Stimulated activated CD8-positive, alpha-beta memory T cell treated with anti-CD3 and anti-CD28 coated beads, Interleukin-12 subunit alpha, Interleukin-12 subunit beta, amount 100 ng/mL, for 1 hour (primary cell): ENCODE measurements around the gene TBKBP1.

Source experiments
- DNase-seq: peaks from one replicate; pipeline ENCODE4 v3.0.0-alpha.2; 2020; ENCODE audit warnings: low read depth

TBKBP1 gene

DNA sequence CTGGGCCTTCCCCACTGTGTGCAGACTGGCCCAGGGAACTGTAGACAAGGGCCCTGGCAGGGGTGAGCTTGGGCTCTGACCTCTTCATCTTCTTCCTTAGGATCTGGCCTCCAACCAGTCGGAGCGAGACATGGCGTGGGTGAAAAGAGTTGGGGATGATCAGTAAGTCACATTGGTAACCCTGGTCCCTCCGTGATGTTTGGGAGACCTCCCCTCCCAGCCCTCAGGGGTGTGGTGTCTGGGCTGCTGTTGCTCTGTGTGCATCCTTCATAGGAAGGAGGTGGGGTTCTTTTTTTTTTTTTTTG, 5.5 kb downstream of the TBKBP1 start:
- DNase-seq: no peak

DNA sequence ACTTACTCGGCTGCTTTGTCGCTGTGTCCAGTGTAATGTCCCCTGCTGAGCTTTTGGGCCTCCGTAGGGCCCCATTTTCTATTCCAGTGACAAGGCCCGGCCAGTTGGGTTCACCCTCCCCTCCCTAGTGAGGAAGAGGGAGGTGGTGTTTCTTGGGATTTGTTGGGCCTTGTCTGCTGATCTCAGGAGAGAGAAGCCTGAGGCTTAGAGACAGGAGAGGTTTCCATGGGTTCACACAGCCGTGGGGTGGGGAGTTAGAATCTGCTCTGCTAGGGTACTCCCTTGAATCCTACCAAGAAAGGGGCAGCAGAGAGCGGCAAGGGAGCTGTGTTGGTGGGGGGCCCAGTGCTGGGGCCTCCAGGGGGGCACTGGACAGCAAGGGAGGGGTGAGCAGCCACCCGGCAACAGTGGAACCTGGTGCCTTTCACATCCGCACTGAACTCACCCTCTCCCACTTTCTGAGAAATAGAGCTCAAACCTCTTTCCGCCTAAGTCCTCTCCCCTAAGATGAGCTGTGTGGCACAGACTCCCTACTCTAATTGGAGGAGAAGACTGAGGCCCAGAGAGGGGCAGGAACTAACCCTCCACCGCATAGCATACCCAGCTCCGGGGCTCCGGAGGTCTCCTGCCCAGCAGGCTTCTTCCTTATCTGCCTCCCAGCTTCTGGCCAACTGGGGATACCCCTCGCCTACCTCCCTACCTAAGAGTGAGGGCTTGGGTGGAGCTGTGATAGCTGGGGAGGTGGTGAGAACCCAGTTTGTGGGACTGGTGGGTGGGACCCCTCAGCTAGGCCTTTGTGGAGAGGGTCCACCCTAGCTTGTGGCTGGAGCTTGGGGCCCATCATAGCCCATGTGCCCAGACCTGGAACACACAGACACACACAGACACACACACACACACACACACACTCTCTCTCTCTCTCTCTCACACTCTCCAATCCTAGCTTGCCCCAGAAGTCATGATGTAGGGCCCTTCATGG, 6.8 kb downstream of the TBKBP1 start:
- DNase-seq: no peak

DNA sequence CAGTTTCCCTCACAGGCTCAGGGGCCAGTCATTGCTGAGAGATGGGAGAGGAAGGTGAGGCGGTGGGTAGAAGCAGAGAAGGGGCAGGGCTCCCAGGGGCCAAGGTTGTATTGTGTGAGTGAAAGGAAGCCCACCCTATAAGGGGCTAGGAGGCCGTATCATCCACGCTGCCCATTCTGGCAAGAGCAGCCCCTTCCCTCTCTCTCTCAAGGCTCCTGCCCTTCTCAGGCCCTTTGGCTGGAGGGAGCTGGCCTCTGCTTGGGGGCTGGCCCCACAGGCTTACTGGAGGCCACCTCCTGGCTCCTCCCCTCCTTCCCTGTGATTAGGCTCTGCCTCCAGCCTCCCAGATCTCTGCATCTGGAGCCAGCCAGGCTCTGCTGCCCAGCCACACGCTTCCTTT, 7.6 kb downstream of the TBKBP1 start:
- no peak for DNase-seq

DNA sequence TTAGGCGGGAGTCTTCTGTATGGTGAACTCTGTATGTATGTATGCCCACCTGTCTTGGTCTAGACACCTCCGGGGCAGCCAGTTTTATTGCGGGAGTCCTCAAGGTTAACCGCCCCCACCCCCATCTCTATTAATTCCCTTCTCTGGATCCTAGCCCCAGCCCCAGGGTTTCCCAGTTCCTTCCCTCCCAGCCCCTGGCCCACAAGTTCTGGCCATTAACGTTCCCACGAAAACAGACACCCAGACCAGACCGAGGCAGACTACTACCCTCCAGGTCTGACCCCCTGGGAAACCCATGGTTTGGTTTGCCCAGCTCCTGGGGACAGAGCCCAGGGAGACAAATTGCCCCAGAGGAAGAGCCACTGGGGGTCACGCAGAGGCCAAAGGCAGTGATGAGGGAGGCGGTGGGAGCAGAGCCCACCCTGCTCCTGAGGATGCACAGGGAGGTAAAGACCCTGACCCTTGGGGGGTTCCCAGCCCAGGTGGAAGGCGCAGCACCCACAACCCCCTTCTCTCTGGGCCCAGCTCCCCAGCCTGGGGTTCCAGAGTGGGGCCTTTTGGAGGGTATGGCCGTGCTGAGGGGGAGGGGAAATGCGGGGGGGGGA, 8.5 kb downstream of the TBKBP1 start:
- no peak for DNase-seq

DNA sequence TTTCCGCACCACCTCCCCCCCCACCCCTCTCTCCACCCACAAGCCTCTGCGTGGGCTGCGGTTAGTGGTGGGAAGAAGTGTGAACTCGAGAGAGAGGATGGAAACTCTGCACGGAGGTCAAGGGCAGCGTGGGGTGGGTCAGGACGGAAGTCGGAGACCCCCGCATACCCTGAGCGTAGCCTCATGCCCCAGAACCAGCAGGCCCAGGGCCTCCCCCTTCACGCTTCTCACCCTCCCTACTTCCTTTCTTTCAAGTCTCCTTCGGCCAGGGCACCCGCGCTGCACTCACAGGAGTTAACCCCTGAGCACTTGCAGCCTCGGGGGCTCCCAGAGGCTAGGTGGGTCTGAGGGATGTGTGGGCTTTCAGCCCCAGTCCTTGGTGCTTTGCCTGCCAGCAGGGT, 9.2 kb downstream of the TBKBP1 start:
- DNase-seq: no peak

DNA sequence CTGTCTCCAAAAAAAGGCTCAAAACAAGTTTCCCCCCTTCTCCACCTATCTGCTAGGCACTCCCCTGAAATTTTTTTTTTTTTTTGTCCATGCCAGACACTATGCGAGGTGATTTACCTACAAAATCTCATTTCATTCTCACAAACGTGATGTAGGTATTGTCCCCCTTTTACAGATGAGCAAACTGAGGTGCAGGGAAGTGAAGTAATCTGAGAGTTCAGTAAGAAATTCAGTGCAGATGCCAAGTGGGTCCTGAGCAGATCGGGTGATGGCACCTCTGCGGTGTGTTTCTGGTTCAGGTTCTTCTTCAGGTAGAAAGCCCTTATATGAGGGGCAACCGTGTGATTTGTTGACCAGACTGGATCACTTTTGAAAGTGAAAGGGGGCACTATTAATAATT, 9.7 kb downstream of the TBKBP1 start:
- no peak for DNase-seq

DNA sequence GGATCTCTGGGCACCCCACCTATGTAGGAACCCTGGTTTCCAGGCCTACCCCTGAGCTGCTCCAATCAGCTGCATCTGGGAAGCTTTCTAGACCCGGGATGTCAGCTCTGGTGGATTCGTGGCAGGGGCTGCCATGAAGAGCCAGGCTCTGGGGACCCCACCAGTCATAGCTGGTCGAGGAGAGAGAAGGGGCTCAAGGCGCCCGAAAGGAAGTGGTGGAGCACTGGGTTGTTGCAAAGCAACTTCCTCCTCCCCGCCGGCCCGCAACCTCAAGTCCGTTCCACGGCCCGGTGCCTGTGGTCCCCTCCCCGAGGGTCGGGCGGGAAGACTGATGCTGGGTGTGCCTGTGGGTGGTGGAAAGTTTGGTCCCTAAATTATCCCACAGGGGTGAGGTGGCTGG, 10.2 kb downstream of the TBKBP1 start:
- no peak for DNase-seq

DNA sequence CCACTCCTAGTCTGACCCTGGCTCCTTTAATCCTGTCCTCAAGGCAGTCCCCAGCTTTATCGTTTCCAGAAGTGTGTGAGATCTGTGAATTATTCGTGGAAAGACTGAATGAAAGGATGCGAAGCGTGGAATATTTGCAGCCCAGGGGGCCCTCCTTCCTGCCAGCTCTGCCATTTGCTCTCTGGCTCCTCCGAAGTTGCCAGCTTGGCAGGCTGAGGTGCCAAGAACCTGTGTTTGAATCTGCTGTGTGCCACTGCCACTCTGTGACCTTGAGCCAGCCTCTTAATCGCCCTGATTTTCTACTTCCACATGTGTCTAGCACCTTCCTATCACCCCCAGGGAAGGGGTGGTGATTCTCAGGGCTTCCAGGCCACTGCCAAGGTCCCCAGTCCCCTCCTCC, 10.8 kb downstream of the TBKBP1 start:
- no peak for DNase-seq

DNA sequence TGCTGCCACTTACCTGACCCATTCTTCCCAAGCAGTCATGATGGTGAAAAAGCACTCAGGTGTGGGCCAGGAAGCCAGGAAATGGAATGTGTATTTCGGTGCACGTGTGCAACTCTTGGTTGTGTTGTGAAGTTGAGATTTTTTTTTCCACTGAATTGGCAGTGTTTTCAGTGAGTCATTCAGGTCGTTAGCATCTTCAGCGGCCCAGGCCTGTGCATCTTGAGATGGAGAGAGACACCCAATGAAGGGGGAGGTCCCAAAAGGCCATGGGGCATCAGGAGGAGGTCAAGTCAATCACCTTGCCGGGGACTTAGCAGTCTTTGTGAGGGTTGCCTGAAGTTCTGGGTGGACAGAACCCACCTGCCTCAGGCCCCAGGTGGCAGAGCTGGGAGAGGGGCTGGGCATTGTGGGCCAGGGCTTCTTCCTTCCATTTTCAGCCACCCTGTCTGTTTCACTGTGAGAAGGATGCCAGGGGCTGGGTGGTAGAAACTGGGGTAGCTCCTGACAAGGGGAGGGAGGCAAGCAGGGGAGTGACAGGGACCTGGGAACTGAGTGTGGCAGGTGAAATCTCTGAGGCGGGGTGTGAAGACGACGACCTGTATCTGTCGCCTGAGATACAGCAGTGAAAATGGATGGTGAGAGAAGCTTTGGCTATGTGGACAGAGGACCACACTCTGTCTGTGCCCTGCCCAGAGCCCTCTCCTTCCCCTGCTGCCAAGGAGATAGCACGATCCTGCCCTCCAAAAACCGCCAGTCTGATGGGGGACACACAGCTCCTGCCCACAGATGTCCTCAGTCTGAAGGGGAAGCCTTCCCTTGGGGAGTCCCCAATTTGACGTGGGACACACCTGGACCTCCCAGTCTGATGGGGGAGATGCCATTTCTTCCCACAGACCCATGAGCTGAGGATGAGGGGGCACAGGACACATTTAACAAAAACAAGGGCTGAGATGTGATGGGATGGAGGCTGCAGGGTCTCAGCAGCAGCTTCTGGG, 11.9 kb downstream of the TBKBP1 start:
- no peak for DNase-seq

DNA sequence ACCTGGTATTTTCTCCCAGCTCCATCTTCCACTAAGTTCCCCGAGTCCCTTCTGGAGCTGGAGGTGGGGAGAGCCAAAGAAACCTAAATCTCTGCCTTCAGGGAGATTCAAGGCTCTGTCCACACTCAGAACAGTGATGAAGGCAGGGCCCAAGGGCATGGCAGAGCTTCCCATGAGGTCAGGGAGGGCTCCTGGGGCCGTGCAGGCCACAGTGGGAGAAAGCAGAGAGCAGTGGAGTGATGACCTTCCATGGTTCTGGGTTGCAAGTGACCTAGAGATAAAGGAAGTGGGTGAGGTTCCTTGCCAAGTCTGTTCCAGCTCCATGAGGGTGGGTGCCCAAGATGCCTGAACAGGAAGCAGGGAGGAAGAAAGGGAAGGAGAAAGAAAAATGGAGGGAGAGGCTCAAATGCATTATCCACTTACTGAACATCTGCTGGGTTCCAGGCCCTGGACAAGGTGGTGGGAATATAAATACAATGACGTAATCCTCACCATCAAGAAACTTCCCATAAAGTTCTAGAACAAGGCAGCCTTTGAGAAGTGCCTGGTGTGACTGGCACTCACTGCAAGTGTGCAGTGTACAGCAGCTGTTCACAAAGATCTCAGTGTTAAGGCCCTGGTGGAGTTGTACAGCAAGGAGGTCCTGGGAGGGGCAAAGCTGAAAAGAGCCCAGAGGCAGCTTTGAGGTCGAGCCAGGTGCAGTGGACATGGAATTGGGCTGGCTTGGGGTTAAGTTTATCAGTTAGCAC, 13.3 kb downstream of the TBKBP1 start:
- DNase-seq: no peak

DNA sequence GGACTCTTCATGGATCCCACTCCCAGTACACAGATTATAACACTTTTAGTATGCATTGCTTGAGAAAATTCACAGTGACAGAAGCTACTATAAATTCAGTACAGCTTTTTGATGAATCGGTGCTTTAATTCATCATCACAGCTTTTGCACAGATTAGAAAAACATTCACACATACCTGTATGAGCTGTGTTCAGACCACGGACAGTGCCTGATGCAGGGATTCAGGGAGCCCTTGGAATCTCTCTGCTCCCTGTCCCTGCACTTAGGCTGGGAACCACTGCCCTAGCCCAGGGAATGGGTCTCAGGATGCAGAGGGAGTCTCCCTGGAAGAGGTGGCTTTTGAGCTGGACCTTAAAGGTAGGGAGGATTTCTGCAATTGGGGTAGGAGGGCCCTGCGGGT, 13.9 kb downstream of the TBKBP1 start:
- no peak for DNase-seq

DNA sequence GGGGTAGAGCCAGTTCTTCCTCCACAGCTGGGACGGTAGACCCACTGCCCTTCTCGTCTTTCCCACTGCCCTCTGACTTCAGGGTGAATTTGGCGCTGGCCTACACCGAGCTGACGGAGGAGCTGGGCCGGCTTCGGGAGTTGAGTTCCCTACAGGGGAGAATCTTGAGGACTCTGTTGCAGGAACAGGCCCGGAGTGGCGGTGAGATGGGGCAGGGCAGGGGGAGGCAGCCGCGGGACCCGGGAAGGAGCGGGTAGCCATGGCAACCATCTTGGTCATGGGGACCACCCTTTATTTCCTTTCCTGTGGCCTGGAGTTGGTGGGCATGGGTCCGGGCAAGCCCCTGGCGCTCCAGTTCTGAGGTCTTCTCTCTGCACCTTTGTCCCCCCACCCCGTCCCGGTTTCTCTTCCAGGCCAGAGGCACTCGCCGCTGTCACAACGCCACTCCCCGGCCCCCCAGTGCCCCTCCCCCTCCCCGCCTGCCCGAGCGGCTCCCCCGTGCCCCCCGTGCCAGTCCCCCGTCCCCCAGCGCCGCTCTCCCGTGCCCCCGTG, 14.4 kb downstream of the TBKBP1 start:
- DNase-seq: no peak

DNA sequence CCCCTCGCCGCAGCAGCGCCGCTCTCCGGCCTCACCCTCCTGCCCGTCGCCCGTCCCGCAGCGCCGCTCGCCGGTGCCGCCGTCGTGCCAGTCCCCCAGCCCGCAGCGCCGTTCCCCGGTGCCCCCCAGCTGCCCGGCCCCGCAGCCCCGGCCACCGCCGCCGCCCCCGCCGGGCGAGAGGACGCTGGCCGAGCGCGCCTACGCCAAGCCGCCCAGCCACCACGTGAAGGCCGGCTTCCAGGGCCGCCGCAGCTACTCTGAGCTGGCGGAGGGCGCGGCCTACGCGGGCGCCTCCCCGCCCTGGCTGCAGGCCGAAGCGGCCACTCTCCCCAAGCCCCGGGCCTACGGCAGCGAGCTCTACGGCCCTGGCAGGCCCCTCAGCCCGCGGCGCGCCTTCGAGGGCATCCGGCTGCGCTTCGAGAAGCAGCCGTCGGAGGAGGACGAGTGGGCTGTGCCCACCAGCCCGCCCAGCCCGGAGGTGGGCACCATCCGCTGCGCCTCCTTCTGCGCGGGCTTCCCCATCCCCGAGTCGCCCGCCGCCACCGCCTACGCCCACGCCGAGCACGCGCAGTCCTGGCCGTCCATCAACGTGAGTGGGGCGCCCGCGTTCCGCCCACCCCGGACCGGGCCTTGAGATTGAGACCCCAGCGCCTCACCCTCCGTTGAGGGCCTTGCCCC, 15.0 kb downstream of the TBKBP1 start:
- no peak for DNase-seq

DNA sequence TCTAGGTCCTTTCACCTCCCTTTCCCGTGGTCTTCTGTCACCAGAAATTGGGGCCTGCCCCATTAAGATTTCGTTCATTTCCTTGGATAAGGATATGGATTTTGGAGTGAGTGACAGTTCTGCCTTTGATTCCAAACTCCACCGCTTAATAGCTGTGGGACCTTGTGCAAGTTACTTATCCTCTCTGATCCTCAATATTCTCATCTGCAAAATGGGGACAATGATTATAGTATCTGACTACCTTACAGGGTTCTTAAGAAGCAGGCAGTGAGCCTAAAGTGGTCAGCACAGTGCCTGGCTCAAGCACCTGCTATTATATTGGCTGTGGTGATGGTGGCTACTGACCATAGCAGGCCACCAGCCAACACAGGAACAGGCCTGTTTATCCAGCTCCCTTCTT, 15.6 kb downstream of the TBKBP1 start:
- DNase-seq: no peak

DNA sequence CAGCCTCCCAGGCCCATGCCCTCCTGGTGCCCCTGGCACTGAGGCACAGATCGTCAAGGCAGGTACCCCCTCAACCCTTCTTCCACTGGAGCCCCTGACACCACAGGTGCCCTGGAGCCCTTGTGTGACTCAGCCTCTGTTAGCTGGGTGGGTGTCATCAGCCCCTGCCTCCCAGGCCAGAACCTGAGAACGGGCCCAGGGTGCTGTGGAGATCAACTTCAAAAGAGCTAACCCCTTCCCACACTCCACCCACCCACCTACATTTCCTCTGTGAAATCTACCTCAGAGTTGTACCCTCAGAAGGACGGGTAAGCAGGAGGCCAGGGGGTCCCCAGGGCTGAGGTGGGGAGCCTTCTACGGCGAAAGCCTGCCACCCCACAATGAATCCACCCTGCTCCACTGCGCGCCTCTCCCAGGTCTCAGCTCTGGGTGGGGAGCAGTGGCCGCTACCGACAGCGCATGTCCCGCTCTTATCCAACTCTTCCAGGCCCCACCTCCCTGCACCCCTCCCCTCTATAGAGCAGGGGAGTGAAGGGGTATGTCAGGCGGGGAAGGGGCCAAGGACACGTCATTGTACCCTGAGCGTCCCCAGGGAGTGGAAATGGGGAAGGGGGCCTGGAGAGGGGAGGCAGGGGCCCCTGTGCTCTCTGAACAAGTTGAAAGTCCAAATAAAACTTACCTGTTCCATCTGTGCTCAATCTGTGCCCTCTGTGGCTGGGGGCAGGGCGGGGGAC, 17.6 kb downstream of the TBKBP1 start:
- no peak for DNase-seq

DNA sequence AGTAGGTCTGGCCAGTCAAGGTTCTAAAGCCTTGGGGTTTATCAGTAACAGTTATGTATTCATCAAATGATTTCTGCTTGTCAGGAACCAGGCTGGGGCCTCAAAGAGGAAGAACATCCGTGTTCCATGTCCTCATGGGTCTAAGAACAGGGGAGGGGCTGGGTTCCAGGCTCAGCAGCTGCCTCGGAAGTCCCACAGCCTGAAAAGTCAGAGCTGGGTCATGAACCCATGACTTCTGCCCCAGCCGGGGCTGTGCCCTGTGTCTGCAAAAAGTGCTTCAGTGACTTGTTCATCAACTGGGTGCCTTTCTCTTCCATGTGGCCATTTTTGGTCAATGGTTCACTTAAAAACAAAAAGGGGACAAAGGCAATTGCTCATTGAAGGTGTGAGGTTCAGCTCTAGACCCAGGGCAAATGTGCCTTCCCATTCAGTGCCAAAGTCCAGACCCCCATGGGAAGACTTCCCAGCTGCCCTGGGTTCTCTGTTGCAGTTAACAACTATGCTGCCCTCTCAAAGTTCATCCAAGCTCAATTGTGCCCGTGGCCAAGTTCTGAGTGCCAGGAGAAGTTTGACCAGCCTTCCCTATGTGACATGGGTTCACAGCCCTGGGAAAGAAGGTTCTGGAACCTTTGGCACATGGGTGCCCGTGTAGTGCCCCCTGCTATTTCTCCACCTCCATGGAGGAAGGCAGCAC, 18.5 kb downstream of the TBKBP1 start:
- no peak for DNase-seq

DNA sequence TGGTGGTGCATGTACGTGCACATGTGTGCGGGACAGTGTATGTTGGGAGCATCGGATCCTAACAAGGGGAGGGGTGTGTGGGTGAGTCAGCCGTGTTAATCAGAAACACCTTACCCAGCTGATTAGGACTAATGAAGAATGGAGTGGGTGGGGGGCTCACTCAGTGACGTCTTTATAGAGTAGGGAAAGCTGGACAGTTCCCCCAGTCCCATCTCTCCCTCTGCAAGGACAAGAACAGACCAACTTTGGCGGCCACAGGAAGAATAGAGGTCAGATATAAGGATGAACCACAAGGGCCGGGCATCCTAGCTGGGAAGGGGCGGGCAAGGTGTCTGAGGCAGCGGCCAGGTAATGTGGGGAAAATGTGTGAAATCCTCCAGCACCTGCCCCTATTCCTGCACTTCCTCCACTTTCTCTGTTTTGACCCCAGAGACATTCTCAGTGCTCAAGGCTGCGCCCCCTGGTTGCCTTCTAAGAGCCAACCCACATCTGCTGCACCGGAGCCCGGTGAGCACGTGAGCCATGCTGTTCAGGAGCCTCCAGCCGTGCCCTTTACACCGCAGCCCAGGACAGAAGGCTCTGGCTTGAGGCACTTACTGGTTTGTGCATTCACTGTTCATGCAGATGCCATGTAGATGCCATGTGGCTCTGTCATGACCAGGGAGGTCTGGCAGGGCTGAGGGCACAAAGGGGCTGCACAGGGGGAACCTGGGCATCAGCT, 20.2 kb downstream of the TBKBP1 start:
- no peak for DNase-seq

DNA sequence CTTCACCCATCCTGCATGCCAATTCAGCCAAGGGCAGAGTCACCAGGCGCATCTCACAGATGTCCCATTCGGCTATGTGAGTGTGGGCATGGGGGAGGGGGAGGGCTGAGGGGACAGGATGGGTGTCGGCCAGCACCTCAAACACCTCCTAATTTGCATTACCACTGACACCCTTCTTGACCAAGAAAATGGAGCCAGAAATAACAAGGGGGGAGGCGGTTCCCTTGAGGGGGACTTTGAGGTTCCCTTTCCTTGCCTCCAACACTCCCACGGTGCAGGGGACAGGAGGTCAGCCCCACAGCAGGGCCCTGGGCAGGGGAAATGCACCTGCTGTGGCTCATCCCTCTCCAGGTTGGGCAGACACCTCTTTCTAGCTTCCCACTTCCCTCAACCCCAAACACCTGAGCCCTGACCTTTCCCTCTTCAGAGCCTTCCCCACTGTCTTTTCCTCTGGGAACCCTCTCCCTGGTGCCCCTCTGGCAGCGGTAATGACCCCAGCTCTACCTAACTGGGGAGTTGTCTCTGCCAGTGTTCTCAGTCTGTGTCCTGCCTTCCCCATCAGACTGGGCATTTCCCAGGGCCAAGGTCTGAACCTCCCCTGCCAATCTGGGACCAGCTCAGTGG, 20.9 kb downstream of the TBKBP1 start:
- no peak for DNase-seq
